HG03442 (cell line): ENCODE data around the gene SYK.

ENCODE experiments used
- ATAC-seq: cut with Tn5 transposase; IDR thresholded peaks from one replicate; pipeline ENCODE4 v1.9.1; 2021; ENCODE audit warnings: mild to moderate bottlenecking, moderate library complexity; ENCODE audit not compliant: unreplicated experiment

The SYK gene

DNA sequence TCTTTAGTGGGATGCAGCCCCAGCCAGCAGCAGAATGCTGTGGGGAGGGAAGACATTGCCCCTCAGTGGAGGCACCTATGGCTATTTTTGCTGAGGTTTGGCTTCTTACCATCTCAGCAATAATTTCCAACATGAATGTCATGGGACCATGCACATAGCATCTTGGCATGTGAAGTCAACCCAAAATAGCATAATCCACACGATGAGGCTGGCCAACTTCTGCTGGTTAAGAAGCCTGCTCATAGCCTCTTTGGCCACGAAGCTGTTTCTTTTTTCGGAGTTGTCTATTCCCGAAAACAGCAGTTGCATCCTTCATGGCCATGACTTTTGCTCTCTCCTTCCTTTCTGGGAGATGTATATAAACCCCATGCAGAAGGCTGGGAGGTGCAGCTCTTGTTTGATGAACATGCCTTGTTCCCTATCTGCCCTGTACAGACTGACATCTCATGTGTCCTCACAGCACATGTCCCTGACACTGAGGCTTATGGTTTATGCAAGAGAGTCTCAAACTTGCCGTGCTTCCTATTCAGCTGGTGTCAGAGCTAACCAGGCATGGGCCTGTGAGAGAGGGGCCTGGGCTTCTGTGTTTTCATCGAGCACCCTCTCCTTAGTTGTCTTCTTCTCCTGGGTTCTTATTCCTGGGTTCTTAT lies 45.3 kb downstream of the SYK start:
- no peak for ATAC-seq

DNA sequence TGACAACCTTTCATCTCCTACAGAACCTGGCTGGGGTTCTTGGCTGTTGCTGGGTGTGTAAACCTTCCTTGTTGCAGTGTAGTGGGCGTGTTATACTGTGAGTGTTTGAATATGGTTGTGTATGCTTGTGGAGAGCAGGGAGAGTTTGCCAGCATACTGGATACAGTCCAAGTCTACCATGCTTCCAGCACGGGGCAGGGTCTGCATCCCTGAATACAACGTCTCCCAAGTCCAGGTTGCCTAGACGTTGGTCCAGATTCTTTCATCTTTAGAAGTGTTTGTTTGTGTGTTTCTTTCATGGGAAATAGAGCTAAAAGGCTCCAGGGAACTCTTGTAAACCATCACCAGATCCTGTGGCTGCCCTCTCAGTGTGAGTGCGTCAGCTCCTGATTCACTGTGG lies 46.4 kb downstream of the SYK start:
- no peak for ATAC-seq

DNA sequence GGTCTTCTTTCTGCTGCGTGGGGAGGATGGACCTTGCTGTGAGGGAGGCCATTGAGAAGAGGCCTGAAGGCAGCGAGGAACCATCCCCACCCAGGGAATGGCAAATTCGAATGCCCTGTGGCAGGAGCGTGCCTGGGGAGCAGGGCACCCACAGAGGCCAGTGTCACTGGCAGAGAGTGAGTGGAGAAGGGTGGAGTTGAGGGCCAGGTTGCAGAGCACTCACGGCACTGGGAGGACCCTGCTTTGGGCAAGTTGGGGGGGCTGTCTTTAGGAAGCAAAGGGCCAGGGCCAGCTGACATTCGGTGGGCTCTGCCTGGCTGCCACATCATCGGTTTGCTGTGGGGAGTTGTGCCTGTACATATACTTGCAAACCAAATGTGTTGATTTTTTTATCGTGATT lies 47.2 kb downstream of the SYK start:
- ATAC-seq = no peak

DNA sequence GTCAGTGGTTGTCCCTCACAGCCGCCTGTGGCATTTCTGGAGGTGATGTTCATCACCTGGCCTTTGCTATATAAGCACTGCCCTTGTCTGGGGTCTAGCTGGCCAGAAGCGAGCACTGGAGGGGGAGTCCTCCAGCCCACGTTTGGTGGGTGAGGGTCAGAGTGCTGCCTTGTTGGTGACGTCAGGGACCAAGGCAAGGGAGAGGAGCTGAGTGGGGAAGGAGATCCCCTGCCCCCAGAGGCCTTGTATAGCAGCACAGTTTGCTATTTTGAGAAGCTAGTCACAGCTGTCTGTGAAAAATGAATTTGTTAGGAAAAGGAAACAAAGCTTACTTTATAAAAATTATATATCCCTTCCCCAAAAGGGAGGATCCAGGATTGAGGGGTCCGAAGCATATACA lies 49.8 kb downstream of the SYK start:
- no peak for ATAC-seq

DNA sequence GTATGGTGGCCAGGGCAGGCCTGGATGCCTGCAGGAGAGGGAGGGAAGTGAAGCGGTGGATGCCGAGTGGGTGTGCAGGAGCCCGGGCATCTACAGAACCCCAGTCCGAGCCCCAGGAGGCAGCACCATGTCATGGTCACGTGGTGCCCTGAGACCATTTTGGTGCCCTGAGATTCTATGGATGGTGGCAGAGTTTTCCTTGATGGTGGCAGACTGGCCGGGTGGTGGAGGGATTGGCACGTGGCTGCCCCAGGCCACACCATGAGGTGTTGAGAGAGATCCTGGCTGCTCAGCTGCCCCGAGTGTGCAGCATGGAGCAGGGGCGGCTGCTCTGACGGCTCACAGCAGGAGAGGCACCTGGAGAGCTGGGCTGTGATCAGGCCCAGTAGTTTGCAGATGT lies 52.3 kb downstream of the SYK start:
- no peak for ATAC-seq

GRCh38 chr9:90854637-90855175 lies 53.1 kb downstream of the SYK start:
- no peak for ATAC-seq

DNA sequence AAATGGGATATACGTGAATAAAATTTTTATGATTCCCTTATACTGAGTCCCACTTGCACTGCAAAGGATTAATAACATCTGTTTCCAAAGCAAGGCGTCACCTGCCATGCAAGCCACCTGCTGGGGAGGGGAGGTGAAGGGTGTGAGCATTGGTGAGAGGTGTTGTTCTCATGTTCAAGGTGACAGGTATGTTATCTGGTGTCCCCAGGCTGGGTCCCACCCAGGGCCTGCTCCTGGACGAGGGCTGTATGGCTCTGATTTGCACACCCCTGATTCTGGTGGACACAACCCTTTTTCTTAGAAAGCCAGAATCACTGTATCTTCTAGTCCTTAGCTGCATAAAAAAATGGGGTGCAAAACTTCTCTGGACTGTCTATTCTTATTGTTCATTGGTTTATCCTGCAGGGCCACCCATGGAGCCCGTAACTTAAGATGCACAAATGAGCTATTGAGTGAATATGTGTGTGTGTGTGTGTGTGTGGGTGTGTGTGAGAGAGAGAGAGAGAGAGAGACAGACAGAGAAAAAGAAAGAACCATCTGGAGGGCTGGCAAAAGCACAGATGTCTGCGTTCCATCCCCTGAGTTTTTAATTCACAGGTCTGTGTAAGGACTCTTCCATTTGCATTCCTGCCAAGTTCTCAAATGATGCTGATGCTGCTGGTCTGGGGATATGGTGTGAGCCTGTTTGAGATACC lies 53.7 kb downstream of the SYK start:
- ATAC-seq = no peak

GRCh38 chr9:90857091-90857490 lies 55.5 kb downstream of the SYK start:
- no peak for ATAC-seq

DNA sequence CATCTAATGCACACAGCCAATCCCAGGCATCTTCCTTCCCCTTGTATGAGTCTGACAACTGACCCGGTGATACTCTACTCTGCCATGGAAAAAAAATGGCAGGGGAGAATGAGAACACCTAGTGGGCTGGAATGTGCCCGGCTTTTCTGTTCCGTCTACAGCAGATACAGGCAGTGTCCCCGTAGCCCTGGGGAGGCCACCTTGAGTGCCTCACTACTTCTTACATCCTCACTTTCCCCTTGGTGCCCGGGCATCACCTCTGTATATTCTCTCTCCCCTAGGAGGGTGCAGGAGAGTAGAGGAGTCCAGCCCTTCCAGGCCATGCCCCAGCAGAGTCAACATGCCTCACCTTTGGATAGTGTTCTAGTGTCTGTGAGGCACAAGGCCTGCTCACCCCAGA lies 56.2 kb downstream of the SYK start:
- ATAC-seq = no peak

DNA sequence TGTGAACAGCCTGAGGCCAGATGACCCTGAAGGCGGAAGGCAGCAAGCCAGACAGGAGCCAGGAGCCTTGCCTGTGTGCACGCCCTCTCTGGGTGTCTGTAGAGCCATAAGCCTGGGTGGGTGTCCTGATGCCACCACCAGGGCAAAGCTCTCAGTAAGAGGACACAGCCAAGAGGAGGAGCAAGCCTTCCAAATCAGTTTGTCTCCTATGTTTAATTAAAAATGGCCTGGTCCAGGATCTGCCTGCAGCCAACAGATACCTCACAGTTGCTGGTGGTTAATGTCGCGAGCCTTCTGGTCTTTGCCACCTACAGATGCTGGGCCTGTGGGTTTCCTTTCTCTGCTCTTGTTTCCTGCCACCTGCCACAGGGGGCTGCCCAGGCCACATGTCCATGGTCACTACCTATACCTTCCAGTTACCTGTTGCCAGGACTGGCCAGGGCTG lies 56.9 kb downstream of the SYK start:
- no peak for ATAC-seq

DNA sequence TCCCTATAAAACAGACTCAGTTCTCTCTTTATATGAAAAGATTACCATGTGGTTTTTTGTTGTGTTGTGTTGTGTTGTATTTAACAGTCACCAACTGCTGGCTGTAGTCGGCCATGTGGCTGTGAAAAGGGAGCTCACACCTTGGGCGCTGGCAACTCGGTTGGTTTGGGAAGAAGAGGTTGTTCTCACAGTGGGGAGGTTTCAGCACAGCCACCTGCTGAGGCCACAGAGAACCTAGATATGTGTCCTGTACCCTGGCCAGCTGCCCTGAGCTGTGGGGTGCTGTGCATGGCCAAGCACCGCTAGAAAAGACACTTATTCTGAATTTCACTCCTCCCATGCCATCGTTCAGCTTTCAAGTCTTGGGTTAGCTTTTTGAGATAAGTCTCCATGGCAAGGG lies 58.8 kb downstream of the SYK start:
- no peak for ATAC-seq

- no peak for ATAC-seq
These were observed 59.2 kb downstream of the SYK start for GRCh38 chr9:90860826-90861225.

- ATAC-seq = no peak
These were observed 59.8 kb downstream of the SYK start for GRCh38 chr9:90861380-90861779.

GRCh38 chr9:90861826-90862740 lies 60.5 kb downstream of the SYK start:
- no peak for ATAC-seq

- ATAC-seq = no peak
These were observed 63.2 kb downstream of the SYK start for GRCh38 chr9:90864779-90865178.

DNA sequence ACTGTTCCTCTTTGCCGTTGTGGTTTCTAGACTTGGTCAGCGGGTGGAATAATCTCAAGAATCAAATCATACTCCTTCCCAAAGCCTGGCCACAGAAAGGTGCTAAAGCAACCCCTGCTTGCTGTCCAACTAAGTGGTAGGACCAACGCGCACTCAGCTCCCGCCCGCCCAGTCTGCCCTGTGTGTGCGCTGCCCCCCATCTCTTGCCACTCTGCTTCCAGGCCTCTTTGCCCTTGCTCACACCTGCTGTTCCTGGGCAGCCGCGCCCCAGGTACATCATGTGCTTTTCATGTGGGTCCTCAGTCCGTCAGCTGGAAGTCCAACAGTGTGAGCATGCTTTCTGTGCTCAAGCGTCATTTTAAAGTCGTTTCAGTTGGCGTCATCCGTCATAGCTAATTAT lies 65.5 kb downstream of the SYK start:
- no peak for ATAC-seq

DNA sequence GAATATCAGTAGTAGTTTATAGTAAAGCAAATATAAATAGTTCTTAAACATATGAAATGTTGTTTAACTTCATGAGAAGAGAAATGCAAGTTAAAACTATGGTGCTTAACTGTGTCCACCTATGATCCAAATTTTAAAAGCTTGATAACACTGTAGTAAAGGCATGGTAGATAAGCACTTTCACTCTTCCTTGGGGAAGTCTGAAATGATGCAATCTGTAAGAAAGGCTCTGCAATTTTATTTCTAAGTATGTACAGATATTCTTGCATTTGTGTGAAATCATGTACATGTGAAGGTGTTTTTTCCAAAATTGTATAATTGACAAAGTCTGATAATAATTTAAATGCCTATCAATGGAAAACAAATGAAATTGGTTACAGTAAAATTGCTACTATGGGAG lies 66.9 kb downstream of the SYK start:
- ATAC-seq = no peak

- ATAC-seq = no peak
These were observed 67.7 kb downstream of the SYK start for GRCh38 chr9:90869361-90869760.

- no peak for ATAC-seq
These were observed 69.2 kb downstream of the SYK start for GRCh38 chr9:90870621-90871326.

DNA sequence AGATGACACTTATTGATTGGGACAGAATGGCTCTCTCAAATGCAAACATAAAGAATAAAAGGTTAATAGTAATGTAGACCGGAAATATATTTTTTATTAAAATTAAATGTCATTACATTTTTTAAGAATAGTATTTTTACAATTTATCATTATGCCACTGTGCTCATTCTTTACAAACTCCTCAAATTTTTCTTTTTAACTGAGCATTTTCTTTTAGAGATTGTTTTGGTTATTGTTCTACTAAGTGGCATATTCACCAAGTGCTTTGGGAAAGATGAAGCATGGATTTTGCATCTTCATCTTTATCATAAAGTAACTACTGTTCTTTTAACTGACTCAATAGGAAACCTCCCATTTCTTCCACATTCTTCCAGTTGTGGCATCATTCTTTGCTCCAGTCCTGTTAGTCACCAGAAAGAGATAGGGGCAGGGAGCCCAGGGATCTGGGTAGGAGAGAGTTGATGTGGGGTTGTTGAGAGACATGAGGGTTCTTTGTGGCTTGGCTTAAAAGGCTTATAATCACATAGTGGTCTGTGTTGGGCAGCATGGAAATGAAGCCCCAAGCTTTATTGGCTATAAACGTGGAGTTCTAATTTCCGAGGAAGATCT lies 69.8 kb downstream of the SYK start:
- ATAC-seq = no peak
